GM19395 (cell line): ENCODE measurements around the gene CST1.
"Not testable (repeated sequence)": the region's sequence is repeated elsewhere in the genome, so short reads cannot be mapped to it uniquely, and the experiment has no call there.

Experiments
- ATAC-seq: cut with Tn5 transposase; IDR thresholded peaks from one replicate; pipeline ENCODE4 v1.9.1; 2021; ENCODE audit warnings: mild to moderate bottlenecking, moderate library complexity; ENCODE audit not compliant: unreplicated experiment

Gene CST1

GRCh38 chr20:23755131-23755611 is 4.4 kb upstream of the CST1 start:
- not testable (repeated sequence) for ATAC-seq

DNA sequence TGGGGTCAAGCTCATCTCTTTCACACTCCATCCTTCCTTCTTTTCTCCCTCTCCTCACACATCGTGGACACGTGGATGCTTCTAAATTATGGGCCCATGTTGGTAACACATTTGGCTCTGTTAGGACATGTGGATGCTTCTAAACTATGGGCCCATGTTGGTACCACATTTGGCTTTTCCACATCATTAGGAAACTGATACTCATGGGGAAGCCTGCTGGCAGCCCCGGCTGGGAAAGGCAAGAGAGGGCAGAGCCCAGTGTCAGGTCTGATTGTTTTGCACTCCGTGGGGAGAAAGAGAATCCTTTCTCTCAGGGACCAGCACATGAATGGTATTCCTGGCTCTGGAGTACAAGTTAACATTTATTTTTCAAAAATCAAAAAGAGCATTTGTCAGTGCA is 4.0 kb upstream of the CST1 start:
- ATAC-seq: no peak

GRCh38 chr20:23753589-23753988 is 2.9 kb upstream of the CST1 start:
- ATAC-seq: no peak

DNA sequence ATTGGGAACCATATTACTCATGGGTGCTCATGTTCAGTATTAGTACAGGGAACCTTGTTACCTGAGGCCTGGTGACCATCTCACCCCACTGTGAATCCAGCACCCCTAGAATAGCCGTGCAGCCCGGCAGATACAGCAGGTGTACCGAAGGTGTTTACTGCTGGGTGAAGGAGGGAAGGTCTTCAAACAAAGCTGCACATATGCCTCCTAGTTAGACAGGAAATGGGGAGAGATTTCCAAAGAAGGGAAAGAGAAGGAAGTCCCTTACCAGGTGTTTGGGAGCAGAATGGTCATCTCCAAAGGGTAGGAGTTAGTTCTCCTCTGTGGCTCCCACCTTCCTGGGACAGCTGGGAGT is 2.4 kb upstream of the CST1 start:
- no peak for ATAC-seq

DNA sequence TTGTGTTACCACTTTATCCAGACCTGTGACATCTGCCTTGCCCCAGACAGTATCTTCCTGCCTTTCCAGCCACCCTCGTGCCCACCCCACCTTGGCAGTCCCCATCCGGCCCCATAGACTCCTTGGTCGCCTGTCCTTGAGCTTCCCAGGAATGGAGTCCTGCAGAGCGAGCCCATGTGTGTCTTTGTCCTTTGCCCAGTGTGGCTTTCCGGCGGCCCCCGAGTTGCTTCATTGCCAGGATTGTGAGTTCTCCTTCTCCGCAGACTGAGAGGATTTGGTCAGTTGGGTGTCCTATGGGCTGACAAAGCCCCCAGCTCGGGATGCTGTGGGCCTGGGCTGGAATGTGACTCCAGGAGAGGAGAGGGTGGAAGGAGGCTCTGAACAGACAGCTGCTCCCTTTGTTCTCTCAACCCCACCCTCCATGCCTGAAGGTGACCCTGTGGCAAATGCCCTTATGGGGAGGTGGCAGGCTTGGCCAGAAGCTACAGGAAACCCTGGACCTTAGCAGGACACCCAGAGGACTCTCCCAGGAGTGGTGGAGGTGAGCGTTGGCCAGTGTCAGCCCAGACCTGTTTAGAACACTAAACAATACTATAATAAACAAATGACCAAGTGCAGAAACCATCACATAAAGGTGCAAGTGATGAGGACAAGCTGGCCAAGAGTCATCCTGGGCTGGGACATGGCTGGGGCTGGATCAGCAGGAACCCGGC is 1.9 kb upstream of the CST1 start:
- no peak for ATAC-seq

DNA sequence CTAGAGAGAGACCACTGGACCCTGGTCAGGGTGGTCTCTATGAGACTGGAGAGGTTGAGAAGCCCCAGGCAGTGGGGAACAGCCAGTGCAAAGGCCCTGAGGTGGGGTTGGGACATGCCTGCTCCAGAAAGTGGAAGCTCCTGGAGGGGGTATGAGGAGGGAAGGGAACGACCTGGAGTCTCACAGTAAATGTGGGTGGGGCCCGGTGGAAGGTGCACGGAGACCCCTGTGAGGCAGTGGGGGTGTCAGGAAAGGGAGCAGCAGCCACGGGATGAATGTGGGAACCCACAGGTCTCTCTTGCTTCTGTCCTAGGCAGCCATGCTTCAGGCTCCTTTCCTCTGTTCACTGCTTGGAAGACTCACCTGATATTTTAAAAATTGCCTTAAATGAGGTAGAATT is 1.3 kb upstream of the CST1 start:
- ATAC-seq: no peak

- no peak for ATAC-seq
These were observed 989 bp downstream of the CST1 start for GRCh38 chr20:23749746-23750145.

GRCh38 chr20:23748975-23749374 is 1.8 kb downstream of the CST1 start:
- ATAC-seq: not testable (repeated sequence)

DNA sequence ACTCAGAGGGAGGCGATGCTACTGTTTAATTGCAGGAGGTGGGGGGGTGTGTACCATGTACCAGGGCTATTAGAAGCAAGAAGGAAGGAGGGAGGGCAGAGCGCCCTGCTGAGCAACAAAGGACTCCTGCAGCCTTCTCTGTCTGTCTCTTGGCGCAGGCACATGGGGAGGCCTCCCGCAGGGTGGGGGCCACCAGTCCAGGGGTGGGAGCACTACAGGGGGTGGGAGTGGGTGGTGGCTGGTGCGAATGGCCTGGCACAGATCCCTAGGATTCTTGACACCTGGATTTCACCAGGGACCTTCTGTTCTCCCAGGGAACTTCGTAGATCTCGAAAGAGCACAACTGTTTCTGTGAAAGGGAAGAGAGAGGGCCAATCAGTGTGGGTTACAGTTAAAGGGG is 3.2 kb downstream of the CST1 start:
- not testable (repeated sequence) for ATAC-seq

DNA sequence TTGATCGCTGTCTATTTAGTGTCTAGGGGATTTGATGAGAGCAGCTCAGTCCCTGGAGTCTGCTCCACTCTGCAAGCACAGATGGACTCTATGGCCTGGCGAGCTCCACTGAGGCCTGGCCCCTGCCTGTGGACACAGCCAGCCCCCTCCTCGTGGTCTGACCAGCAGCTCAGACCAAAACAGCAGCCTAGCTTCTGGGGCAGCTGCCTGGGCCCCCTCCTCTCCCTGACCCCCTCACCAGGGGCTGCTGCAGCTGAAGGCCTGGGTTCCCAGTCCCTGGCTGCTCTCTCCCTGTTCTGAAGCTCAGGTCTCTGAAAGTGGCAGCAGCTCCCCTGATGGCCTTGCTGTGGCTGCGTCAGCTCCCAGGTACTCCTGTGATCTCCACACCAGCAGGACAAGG is 3.6 kb downstream of the CST1 start:
- not testable (repeated sequence) for ATAC-seq

GRCh38 chr20:23746321-23746720 is 4.4 kb downstream of the CST1 start:
- no peak for ATAC-seq

DNA sequence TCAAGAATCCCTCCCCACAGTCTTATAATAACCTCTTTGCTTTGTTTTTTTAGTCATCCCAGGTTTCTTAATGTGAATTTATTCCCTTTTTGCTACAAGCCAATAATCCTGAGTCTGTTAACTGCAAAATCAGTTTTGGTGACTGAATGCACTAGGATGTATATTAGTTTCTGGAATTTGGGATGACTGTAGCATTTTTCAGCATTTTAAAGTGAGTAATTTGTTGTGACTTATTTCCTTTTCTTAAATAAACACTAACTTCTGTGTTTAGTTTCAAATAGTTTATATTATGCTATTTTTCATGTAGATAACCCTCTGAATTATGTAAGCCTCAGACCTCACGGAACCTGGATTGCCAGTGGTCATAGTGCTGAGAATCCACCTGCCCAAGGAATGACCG is 5.5 kb downstream of the CST1 start:
- ATAC-seq: no peak

DNA sequence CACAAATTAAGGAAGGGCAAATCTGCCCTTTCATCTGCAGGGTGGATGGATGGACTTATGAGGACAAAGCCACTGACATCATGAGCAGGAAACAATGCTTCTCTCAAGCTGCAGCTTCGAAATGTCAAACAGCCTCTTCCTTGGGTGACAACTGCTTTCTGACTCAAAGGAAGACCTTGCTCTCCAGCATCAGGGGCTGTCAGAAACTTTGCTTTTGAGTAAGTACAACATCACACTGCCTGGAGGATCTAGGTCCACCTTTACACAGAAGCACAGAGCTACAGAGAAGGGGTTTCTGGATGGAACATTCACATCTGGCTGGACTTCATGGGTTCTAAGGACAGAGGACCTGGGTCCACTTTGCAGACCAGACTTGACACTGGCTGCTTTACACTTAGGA is 5.9 kb downstream of the CST1 start:
- ATAC-seq: no peak

DNA sequence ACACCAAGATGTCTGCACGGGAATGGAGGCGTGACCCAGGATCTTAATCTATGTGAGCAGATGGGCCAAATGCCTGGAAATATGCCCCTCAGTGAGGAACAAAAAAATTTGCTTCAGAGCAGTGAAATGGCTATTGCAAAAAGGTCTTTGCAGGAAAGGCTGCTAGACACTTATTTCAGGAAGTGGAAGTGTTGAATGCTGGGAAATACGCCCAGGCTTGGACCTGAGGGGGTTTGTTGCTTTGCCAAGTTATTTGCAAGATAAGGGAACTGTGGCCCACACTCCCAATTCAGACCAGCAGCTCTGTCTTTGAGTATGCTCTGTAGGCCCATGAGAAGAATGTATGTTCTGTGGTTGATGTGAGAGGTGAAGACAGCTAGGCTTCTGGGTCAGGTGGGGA is 15.3 kb downstream of the CST1 start:
- not testable (repeated sequence) for ATAC-seq

DNA sequence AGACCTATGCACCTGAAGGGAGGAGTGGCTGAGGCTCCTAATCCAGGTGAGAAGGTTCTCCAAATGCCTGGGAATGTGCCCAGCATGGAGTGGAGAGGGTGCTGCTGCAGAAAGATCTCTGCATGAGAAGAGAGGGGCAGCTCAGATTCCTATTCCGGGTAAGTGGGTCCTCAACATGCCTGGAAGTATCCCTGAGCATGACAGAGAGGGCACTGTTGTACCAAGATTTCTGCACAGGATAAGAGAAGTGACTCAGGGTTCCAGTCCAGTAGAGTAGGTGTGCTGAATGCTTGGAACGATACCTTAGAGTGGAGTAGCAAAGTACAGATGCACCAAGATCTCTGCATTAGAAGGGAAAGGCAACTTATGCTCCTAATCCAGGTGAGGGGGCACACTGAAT is 15.8 kb downstream of the CST1 start:
- not testable (repeated sequence) for ATAC-seq

- ATAC-seq: not testable (repeated sequence)
These were observed 16.3 kb downstream of the CST1 start for GRCh38 chr20:23734440-23734839.

DNA sequence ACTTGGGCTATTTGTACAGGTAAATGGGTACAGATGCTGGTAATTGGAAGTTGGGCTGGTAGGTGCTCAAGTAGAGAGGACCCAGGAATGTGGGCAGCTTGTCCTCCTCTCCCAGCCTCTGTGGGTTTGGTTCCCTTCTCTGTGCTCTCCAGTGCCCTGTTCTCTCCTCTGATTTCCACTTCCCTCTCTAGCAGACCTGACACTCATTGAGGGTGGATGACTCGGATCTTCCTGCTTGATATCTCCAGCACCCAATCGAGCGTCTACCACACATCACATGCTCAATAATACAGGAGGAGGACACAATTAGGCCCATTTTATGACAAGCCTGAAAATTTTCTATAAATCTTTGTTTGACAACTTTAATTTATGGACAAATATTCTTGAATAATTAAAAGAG is 23.7 kb downstream of the CST1 start:
- no peak for ATAC-seq

GRCh38 chr20:23725102-23725501 is 25.6 kb downstream of the CST1 start:
- no peak for ATAC-seq

DNA sequence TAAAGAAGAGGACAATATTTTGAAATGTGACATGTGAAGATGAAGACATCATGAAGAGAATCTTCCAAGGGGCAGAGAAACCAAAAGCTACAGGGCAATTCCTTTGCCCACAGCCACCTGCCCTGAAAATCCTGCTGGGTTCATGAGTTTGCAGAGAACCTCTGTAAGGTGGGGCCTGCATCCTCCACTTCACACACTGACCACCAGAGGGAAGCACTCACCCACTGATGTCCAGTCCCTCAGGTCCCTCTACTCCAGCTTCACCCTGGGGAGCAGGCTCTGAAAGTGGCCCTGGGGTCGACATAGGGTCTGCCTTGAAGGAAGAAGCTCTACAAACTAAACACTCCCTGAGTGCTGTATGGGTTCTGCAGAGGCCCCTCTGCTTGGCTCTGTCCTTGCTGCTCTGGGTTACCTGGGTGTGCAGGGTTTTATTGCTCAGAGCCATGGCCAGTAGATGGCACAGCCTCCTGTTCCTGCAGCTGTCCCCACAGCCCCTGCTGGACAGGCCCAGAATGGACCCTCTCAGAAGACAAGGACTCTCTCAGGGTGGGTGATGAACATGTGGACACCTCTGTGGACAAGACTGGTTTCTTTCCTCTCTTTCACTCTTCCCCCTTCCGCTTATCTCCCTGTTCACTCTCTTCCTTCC is 27.0 kb downstream of the CST1 start:
- ATAC-seq: not testable (repeated sequence)

GRCh38 chr20:23722851-23723250 is 27.9 kb downstream of the CST1 start:
- not testable (repeated sequence) for ATAC-seq

GRCh38 chr20:23721962-23722361 is 28.8 kb downstream of the CST1 start:
- no peak for ATAC-seq

DNA sequence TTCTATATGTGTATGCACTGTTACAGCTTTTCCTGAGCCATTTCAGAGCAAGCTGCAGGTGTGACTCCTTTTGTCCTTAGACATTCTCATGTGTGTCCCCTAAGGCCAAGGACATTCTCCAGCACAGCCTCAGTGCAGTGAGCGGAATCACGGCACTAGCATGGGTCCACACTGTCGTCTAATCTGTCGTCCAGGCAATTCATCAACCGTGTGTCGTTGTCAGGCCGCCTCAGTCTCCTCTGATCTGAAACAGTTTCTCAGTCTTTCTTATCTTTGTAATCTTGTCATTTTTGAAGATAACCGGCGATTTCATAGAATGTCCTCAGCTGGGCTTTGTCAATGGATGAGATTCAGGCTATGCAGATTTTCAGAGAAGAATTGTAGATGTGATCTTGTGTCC is 31.4 kb downstream of the CST1 start:
- not testable (repeated sequence) for ATAC-seq

- ATAC-seq: not testable (repeated sequence)
These were observed 39.0 kb downstream of the CST1 start for GRCh38 chr20:23711778-23712177.
